ENCODE results near the gene A2M. TPM values are rescaled to one million over a fixed set of nuclear protein-coding genes. Genes with fewer than 3 reads are reported as not detected.

The A2M gene
- total RNA-seq, 1 experiment from 2014 or later = 1.2 TPM

DNA sequence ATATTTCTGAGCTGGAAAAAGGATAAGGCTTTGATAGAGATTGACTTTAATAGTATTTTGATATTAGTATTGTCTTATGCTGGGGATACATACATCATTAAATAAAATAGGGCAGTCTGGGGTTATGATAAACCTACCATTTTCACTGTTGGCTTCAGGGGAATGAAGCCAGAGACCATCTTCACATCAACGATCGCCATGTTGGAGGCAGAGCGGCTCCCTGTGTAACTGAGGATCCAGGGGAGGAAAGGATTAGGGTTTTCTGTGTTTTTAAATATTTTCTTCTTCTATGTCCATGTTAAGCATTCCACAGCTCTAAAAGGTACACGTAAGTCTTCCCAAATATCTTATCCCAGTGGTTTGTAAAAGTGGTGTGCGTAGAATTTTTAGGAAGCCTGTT, 45.4 kb downstream of the A2M start:
- no peak for DNase-seq
- Histone ChIP-seq H3K14ac (ENCODE audit: insufficient read depth, low read length) (no peak overlapping the region), H3K18ac (ENCODE audit: insufficient read length, low read depth, low read length) (no peak overlapping the region), H3K4me1 (ENCODE audit: insufficient read depth, low read length) (peaks cover 2% of the 10 kb centered on the region; the same call in 1 of the 2 replicates), H2AFZ (ENCODE audit: low read length) (no peak overlapping the region), H4K20me1 (ENCODE audit: control insufficient read depth, insufficient read depth, insufficient read length) (no peaks in the 10 kb centered on the region), H4K91ac (ENCODE audit: insufficient read length, low read depth, low read length) (no peak overlapping the region), H3K23ac (ENCODE audit: insufficient read length, low read depth, low read length) (no peak overlapping the region), H4K5ac (ENCODE audit: insufficient read length, low read depth, low read length) (no peak overlapping the region), H3K56ac (ENCODE audit: insufficient read length, low read depth, low read length) (no peak overlapping the region), H2BK120ac (ENCODE audit: low read depth, low read length, poor library complexity, severe bottlenecking) (no peak overlapping the region), H3K4ac (ENCODE audit: low read depth, low read length) (no peak overlapping the region), H3K79me1 (ENCODE audit: insufficient read depth, low read depth, low read length, poor library complexity, severe bottlenecking) (no peaks in the 10 kb centered on the region), H3K27ac (ENCODE audit: insufficient read length, low read depth, low read length) (no peak overlapping the region), H3K9me3 (ENCODE audit: control insufficient read depth, low read depth, low read length) (no peaks in the 10 kb centered on the region), H4K8ac (replicated peaks; ENCODE audit: insufficient read length, low read depth, low read length) (no peak overlapping the region), H2BK5ac (ENCODE audit: insufficient read length, low read length) (no peak overlapping the region), H2BK15ac (ENCODE audit: low read depth, low read length) (no peak overlapping the region), H3T11ph (ENCODE audit: low read length) (no peak overlapping the region), H3K9ac (ENCODE audit: extremely low read depth, insufficient read length, low read length) (no peak overlapping the region), H2BK12ac (ENCODE audit: insufficient read length, low read depth, low read length) (no peak overlapping the region), H3K23me2 (ENCODE audit: insufficient read length, low read depth, low read length, poor library complexity, severe bottlenecking) (no peaks in the 10 kb centered on the region), H3K27me3 (ENCODE audit: insufficient read depth, low read length) (no peaks in the 10 kb centered on the region), H3K4me2 (ENCODE audit: insufficient read depth, insufficient read length, low read length) (no peak overlapping the region), H2BK20ac (ENCODE audit: low read depth, low read length, poor library complexity, severe bottlenecking) (no peak overlapping the region), H3K79me2 (ENCODE audit: insufficient read depth, low read length) (no peaks in the 10 kb centered on the region), H2AK5ac (ENCODE audit: insufficient read length, low read length) (no peak overlapping the region)
- WGBS (ENCODE audit: extremely low coverage, insufficient read length, low lambda C conversion rate) = no CpG with 5 or more reads among the region's 5 CpGs
- Mint-ChIP-seq H3K9me3 (no peaks in the 10 kb centered on the region), H3K4me1 (peaks cover 7 to 8% of the 10 kb centered on the region in 2 experiments), H3K36me3 (ENCODE audit: insufficient read depth in 1 of 3, low read depth in 3 of 3) (no peaks in the 10 kb centered on the region), H3K27me3 (ENCODE audit: low read depth) (peaks cover 2% of the 10 kb centered on the region), H3K27ac (no peak overlapping the region), H3K4me3 (no peak overlapping the region)
- TF ChIP-seq, protein P1, sequence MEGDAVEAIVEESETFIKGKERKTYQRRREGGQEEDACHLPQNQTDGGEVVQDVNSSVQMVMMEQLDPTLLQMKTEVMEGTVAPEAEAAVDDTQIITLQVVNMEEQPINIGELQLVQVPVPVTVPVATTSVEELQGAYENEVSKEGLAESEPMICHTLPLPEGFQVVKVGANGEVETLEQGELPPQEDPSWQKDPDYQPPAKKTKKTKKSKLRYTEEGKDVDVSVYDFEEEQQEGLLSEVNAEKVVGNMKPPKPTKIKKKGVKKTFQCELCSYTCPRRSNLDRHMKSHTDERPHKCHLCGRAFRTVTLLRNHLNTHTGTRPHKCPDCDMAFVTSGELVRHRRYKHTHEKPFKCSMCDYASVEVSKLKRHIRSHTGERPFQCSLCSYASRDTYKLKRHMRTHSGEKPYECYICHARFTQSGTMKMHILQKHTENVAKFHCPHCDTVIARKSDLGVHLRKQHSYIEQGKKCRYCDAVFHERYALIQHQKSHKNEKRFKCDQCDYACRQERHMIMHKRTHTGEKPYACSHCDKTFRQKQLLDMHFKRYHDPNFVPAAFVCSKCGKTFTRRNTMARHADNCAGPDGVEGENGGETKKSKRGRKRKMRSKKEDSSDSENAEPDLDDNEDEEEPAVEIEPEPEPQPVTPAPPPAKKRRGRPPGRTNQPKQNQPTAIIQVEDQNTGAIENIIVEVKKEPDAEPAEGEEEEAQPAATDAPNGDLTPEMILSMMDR (conservative IDR thresholded peaks at IDR 0.05) = no peak

Measured in H9 (cell line).